ENCODE data around the gene NDUFV2.

NDUFV2 gene

GRCh38 chr18:9108911-9109310, 6.4 kb downstream of the NDUFV2 start:
- H3K4me3 ChIP-seq (ENCODE audit: low read depth, low read length), result no peak overlapping the region
- H3K27me3 ChIP-seq (replicated peaks), result no peaks in the 10 kb centered on the region
- in situ Hi-C loops (cut with HindIII; ENCODE audit: low pct_ligation_motif_present, low sequenced_read_pairs), result no loop called here
- H3K36me3 ChIP-seq (replicated peaks), result no peaks in the 10 kb centered on the region
- TF ChIP-seq CTCF (IDR thresholded peaks at IDR 0.05; ENCODE audit: low read depth, low read length, missing control alignments), result no peak
- DNase-seq, result no peak
- no peak overlapping the region for H3K27ac ChIP-seq

GRCh38 chr18:9109523-9109922, 7.0 kb downstream of the NDUFV2 start:
- H3K27ac ChIP-seq, result no peak overlapping the region

GRCh38 chr18:9113468-9114149, 11.1 kb downstream of the NDUFV2 start:
- in situ Hi-C loops (cut with HindIII; ENCODE audit: low pct_ligation_motif_present, low sequenced_read_pairs), result no loop called here
- Histone ChIP-seq H3K36me3 (replicated peaks) (no peaks in the 10 kb centered on the region), H3K4me3 (ENCODE audit: low read depth, low read length) (no peak overlapping the region), H3K27ac (no peak overlapping the region), H3K27me3 (replicated peaks) (no peaks in the 10 kb centered on the region)
- no peak for TF ChIP-seq CTCF (IDR thresholded peaks at IDR 0.05; ENCODE audit: low read depth, low read length, missing control alignments)
- DNase-seq, result no peak

More at GRCh38 chr18:9109523-9109922, 7.0 kb downstream of the NDUFV2 start:
- no peak for DNase-seq
- TF ChIP-seq CTCF (IDR thresholded peaks at IDR 0.05; ENCODE audit: low read depth, low read length, missing control alignments), result no peak
- in situ Hi-C loops (cut with HindIII; ENCODE audit: low pct_ligation_motif_present, low sequenced_read_pairs), result no loop called here
- no peaks in the 10 kb centered on the region for H3K27me3 ChIP-seq (replicated peaks)
- H3K4me3 ChIP-seq (ENCODE audit: low read depth, low read length), result no peak overlapping the region
- no peaks in the 10 kb centered on the region for H3K36me3 ChIP-seq (replicated peaks)

- TF ChIP-seq CTCF (IDR thresholded peaks at IDR 0.05; ENCODE audit: low read depth, low read length, missing control alignments), result no peak
- peaks cover 6% of the 10 kb centered on the region for H3K36me3 ChIP-seq (replicated peaks)
- H3K4me3 ChIP-seq (ENCODE audit: low read depth, low read length), result no peak overlapping the region
- H3K27me3 ChIP-seq (replicated peaks), result no peaks in the 10 kb centered on the region
- no peak for DNase-seq
- peak overlapping the region; percentile 85 for H3K27ac ChIP-seq
- in situ Hi-C loops (cut with HindIII; ENCODE audit: low pct_ligation_motif_present, low sequenced_read_pairs), result no loop called here
Measured at GRCh38 chr18:9115984-9116383, 13.5 kb downstream of the NDUFV2 start.

GRCh38 chr18:9117980-9118841, 15.7 kb downstream of the NDUFV2 start:
- no peaks in the 10 kb centered on the region for H3K27me3 ChIP-seq (replicated peaks)
- no peak for DNase-seq
- H3K27ac ChIP-seq, result peak overlapping the region; percentile 85
- TF ChIP-seq CTCF (IDR thresholded peaks at IDR 0.05; ENCODE audit: low read depth, low read length, missing control alignments), result no peak
- no peak overlapping the region for H3K4me3 ChIP-seq (ENCODE audit: low read depth, low read length)
- in situ Hi-C loops (cut with HindIII; ENCODE audit: low pct_ligation_motif_present, low sequenced_read_pairs), result no loop called here
- peaks cover 11% of the 10 kb centered on the region for H3K36me3 ChIP-seq (replicated peaks)

Data from brain microvascular endothelial cell (primary cell).